PC-3 (cell line): ENCODE measurements around the gene KNDC1. TPM values are rescaled to one million over a fixed set of nuclear protein-coding genes. Genes with fewer than 3 reads are reported as not detected.

Experiments
- ATAC-seq: fragments of 200-7000 bp; cut with Tn5 transposase; 2 replicates; pipeline ENCODE4 v1.9.1; 2020; ENCODE audit warnings: mild to moderate bottlenecking, moderate library complexity
- BruUV-seq: library from RNA; stranded (reverse); fragments of 400-500 nt; replicated peaks from 2 replicates; lab custom pipeline; 2021; lab: Mats Ljungman, UMichigan
- CTCF ChIA-PET: fragments of 300-600 bp; sonication (Branson Sonifier 250); formaldehyde crosslinking; loops from one replicate; lab custom pipeline; 2022; ENCODE audit warnings: antibody characterized with exemption; lab: Charles Lee
- POLR2A ChIA-PET: fragments of 300-600 bp; sonication (Branson Sonifier 250); formaldehyde crosslinking; loops from one replicate; lab custom pipeline; 2022; ENCODE audit warnings: antibody characterized with exemption; ENCODE audit not compliant: unreplicated experiment; lab: Charles Lee
- DNase-seq: peaks from one replicate; pipeline ENCODE4 v3.0.0-alpha.2; 2015
- H2AFZ ChIP-seq: fragments of 300-600 bp; sonication (generic); 2 replicates; pipeline ENCODE4 v1.6.0; 2016; ENCODE audit warnings: antibody characterized with exemption, low read length
- H3F3A ChIP-seq: fragments of 300-600 bp; sonication (generic); one replicate; pipeline ENCODE4 v1.6.0; 2017; ENCODE audit warnings: antibody characterized with exemption, low read length, control low read depth, mild to moderate bottlenecking; ENCODE audit not compliant: unreplicated experiment
- H3K27ac ChIP-seq: fragments of 300-600 bp; sonication (generic); 2 replicates; pipeline ENCODE4 v1.5.1; 2016; ENCODE audit warnings: mild to moderate bottlenecking, low read length
- H3K27me3 ChIP-seq: fragments of 300-600 bp; sonication (generic); 2 replicates; pipeline ENCODE4 v1.6.1; 2016; ENCODE audit warnings: low read length, mixed read lengths
- H3K36me3 ChIP-seq: fragments of 300-600 bp; sonication (generic); 2 replicates; pipeline ENCODE4 v1.6.1; 2016; ENCODE audit warnings: low read depth, mixed run types, low read length, mixed read lengths
- H3K4me1 ChIP-seq: fragments of 300-600 bp; sonication (generic); 2 replicates; pipeline ENCODE4 v1.5.1; 2016; ENCODE audit warnings: low read length; ENCODE audit not compliant: insufficient read depth
- H3K4me2 ChIP-seq: fragments of 300-600 bp; sonication (generic); 2 replicates; pipeline ENCODE4 v1.6.0; 2016; ENCODE audit warnings: low read length
- H3K4me3 ChIP-seq: fragments of 300-600 bp; sonication (generic); 2 replicates; pipeline ENCODE4 v1.5.1; 2016; ENCODE audit warnings: mild to moderate bottlenecking, low read length, mixed read lengths
- H3K79me2 ChIP-seq: fragments of 300-600 bp; sonication (generic); 2 replicates; pipeline ENCODE4 v1.6.1; 2017; ENCODE audit warnings: low read length, mixed read lengths
- H3K9ac ChIP-seq: fragments of 300-600 bp; sonication (generic); 2 replicates; pipeline ENCODE4 v1.6.0; 2016; ENCODE audit warnings: mild to moderate bottlenecking, low read length
- H3K9me2 ChIP-seq: fragments of 300-600 bp; sonication (generic); replicated peaks from 2 replicates; pipeline ENCODE4 v1.6.1; 2016; ENCODE audit warnings: mixed run types, low read length, mixed read lengths
- H3K9me3 ChIP-seq: fragments of 300-600 bp; sonication (generic); 2 replicates; pipeline ENCODE4 v1.6.1; 2016; ENCODE audit warnings: low read length, mixed read lengths
- H4K20me1 ChIP-seq: fragments of 300-600 bp; sonication (generic); 2 replicates; pipeline ENCODE4 v1.6.1; 2016; ENCODE audit warnings: low read length, mixed read lengths
- CTCF ChIP-seq: fragments of 300-600 bp; sonication (generic); conservative IDR thresholded peaks from 2 replicates; pipeline ENCODE4 v1.5.1; 2017; ENCODE audit warnings: antibody characterized with exemption, low read depth, mild to moderate bottlenecking, low read length
- EZH2 ChIP-seq: fragments of 300-600 bp; sonication (generic); IDR thresholded peaks from one replicate; pipeline ENCODE4 v1.6.1; 2017; ENCODE audit warnings: antibody characterized with exemption, mild to moderate bottlenecking, low read length; ENCODE audit not compliant: unreplicated experiment
- EZH2phosphoT487 ChIP-seq: fragments of 300-600 bp; sonication (generic); IDR thresholded peaks from 2 replicates; pipeline ENCODE4 v1.6.1; 2018; ENCODE audit warnings: mild to moderate bottlenecking, antibody characterized with exemption, low read length, borderline replicate concordance
- intact Hi-C: fragments of 100-400 bp; cut with micrococcal nuclease; formaldehyde crosslinking; loops from 2 replicates; pipeline ENCODE4 v1.9.0; 2023
- total RNA-seq: library from RNA; depleted of rRNA; stranded (reverse); fragments of >200 nt; gene quantifications from 2 replicates; pipeline ENCODE4 v1.2.3, GENCODE V29; 2014

The KNDC1 gene
- total RNA-seq, 1 experiment from 2014 or later = not detected

- intact Hi-C loops = no loop called here
- H3K27me3 ChIP-seq = peaks cover 5% of the 10 kb centered on the region; the same call in 1 of the 2 replicates
- no peak overlapping the region for H3K4me2 ChIP-seq
- H3K27ac ChIP-seq = no peak overlapping the region
- no peaks in the 10 kb centered on the region for H3K4me1 ChIP-seq
- no peak overlapping the region for H3K4me3 ChIP-seq
- no peak overlapping the region for H2AFZ ChIP-seq
- no peaks in the 10 kb centered on the region for H3F3A ChIP-seq
- ATAC-seq (no peak), DNase-seq (no peak)
- no peaks in the 10 kb centered on the region for H3K79me2 ChIP-seq
- ChIA-PET POLR2A (no interaction called here), CTCF (no interaction called here)
- TF ChIP-seq EZH2 (no peak), EZH2phosphoT487 (no peak), CTCF (no peak)
- no peak overlapping the region for H3K9ac ChIP-seq
- H3K9me2 ChIP-seq = no peaks in the 10 kb centered on the region
- no peaks in the 10 kb centered on the region for H4K20me1 ChIP-seq
- no peaks in the 10 kb centered on the region for H3K9me3 ChIP-seq
- no peaks in the 10 kb centered on the region for H3K36me3 ChIP-seq
- no TSS peak for BruUV-seq
These were observed 53.8 kb downstream of the KNDC1 start for GRCh38 chr10:133213641-133214467.

GRCh38 chr10:133214468-133215410 is 54.7 kb downstream of the KNDC1 start:
- no peak for DNase-seq
- Histone ChIP-seq H3K27me3 (peaks cover 8% of the 10 kb centered on the region; the same call in 1 of the 2 replicates), H3K9ac (no peak overlapping the region), H3F3A (no peaks in the 10 kb centered on the region), H3K4me1 (no peaks in the 10 kb centered on the region), H3K27ac (no peak overlapping the region), H3K36me3 (no peaks in the 10 kb centered on the region), H3K9me3 (no peaks in the 10 kb centered on the region), H2AFZ (no peak overlapping the region), H3K9me2 (no peaks in the 10 kb centered on the region), H3K4me2 (no peak overlapping the region), H4K20me1 (no peaks in the 10 kb centered on the region), H3K79me2 (no peaks in the 10 kb centered on the region), H3K4me3 (no peak overlapping the region)
- intact Hi-C loops = no loop called here
- POLR2A ChIA-PET = no interaction called here
- TF ChIP-seq EZH2phosphoT487 (no peak), EZH2 (no peak), CTCF (no peak)
- CTCF ChIA-PET = interaction anchor here (0.5 kb wide), 1 partner anchor 104 kb away, joined by 3 read pairs; no protein-coding TSS in a partner anchor
- no peak for ATAC-seq
- BruUV-seq = no TSS peak
